NCI-H187 treated with DMSO at 0.1 percent for 48 hours (cell line): ENCODE measurements around the gene GULP1.

Experiments used
- DNase-seq: peaks from one replicate; lab custom pipeline; 2025; lab: John Stamatoyannopoulos, UW

The GULP1 gene

DNA sequence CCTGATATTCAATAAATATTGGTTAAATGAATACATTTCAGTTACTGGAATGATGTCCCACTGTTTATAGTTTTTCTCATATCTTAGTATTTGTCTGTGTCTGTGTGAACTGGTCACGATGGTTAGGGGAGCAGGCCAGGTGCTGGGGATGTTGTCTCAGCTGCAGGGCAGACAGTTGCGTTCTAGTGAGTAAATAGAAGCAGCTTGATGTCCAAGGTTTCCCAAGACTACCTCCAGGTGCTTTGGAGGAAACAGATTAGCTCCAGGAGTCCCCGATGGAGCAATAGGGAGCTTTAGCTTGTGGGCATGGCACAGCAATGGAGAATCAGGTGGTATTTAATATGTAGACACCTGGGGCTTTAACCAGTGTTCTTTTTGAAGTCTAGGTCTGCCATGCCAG lies 75.5 kb downstream of the GULP1 start:
- no peak for DNase-seq

DNA sequence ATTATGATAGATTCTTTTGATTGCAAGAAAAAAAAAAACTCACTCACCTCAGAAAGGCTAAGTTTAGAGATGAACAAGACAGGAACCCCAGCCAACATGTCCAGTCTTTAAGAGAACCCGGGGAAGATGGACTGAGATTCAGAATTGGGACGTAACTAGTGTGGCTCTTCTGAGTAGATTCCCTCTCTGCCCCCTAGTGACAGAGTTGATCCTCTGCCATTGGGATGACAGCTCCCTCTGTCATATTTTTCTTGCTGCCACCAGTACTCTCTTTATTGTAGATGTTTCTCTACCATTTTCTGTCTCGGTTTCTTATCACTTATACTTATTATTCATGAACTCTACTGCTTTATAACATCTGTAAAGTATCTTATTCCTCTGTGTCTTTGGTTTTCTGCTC lies 77.7 kb downstream of the GULP1 start:
- DNase-seq: no peak

DNA sequence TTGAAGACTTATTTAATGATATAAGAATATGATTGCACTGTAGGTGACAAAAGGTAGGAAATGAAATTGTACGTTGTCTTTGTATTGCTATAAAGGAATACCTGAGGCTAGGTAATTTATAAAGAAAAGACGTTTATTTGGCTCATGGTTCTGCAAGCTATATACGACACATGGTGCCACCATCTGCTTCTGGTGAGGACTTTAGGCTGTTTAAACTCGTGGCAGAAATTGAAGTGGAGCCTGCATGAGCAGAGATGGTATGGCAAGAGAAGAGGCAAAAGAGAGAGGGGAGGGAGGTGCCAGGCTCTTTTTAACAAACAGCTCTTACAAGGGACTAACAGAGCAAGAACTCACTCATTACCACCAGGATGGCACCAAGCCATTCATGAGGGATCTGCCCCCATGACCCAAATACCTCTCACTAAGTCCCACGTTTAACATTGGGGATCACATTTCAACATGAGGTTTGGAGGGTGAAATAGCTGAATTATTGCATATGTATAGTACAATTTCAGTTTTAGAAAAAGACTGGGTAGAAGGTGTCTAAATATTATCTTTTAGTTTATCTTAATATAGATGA lies 86.8 kb downstream of the GULP1 start:
- DNase-seq: no peak

DNA sequence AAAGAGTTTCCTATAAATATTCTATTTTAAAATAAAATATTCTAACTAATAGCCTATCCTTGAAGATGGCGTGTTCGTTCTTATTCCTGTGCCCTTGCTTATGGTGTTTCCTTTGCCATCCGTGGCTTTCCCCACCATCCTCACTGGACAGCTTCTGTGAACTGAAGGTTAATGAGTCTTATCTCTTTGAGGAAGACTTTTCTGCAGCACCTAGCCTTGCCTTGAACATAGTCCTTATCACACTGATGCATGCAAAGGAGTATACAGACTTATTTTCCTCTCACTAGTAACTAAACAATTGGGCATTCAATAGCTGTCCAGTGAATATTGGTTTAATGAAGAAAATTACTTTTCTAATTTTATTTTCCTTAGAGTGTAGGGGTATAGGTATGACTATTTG lies 88.1 kb downstream of the GULP1 start:
- no peak for DNase-seq

DNA sequence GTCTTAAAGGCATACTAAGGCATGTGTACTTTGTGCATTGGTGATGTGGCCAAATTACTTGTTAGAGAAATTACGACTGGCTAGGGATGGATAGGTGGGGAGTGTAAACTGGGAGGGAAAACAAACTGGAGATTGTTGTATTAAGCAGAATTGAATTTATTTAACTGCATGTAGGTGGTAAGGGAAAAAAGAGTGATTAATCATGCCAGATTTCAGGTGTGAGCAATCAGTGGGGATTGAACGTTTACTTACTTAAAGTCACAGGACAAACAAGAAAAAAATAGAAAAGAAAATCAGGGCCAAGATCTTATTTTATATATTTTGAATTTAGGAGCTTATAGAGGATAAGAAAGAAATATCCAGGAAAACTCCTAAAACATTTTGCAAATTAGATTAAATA lies 88.6 kb downstream of the GULP1 start:
- no peak for DNase-seq

DNA sequence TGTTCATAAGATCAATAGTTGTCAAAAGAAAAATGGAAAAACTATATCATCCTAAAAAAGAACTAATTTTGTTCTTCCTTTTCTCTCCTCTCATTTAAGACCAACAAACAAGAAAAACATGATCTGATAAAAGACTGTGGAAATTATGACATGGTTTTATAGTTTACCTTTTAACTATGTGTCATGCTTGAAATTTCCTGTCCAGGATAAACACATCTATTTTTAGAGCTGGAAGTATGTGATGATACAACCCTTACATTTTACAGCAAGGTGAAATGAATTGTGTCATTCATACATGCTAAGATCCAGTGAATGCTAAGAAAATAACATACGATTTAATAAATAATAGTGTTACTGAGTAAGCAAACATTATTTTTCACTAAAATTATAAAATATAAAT lies 89.9 kb downstream of the GULP1 start:
- no peak for DNase-seq

DNA sequence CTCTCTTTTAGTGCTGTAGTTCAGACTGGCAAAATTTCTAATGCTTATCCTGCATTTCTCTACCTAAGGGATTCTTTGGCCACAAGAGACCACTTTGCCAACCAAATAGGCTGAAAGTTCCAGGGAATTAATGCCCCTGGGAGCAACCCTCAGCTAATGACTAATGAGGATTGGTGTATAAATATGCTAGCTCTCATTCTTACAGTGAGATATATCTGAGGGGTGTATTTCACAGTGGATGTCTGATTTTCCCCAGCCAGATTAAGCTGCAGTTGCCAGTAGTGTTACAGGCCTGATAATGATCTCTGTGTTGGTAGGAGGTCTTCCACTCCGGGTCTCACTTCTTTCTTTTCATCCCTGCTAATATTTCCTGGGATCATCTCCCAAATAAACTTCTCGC lies 90.4 kb downstream of the GULP1 start:
- no peak for DNase-seq

DNA sequence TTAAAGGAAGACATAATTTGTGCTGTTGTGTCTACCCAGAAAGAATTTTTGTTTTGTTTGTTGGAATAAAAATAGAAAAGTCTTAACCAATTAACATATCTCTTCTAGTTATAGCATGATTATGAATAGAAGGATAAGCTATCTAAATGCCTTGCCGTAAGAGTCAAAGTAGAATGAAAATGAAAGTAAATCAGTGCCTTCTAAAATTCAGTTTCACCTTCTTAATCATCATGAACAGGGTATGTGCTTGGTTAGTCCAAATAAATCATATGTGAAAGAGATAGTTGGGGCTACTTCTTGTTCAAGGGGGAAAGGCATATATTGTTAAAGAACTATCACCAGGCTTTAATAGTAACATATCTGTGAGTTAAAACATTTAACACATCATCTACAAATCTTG lies 91.5 kb downstream of the GULP1 start:
- no peak for DNase-seq

DNA sequence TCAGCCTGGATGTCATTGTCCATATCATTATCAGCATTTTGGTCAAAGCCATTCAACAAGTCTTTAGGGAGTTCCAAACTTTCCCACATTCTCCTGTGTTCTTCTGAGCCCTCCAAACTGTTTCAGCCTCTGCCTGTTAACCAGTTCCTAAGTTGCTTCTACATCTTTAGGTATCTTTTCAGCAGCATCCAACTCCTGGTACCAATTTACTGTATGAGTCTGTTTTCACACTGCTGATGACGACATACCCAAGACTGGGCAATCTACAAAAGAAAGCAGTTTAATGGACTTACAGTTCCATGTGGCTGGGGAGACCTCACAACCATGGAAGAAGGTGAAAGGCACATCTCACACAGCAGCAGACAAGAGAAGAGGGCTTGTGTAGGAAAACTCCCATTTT lies 94.2 kb downstream of the GULP1 start:
- no peak for DNase-seq

DNA sequence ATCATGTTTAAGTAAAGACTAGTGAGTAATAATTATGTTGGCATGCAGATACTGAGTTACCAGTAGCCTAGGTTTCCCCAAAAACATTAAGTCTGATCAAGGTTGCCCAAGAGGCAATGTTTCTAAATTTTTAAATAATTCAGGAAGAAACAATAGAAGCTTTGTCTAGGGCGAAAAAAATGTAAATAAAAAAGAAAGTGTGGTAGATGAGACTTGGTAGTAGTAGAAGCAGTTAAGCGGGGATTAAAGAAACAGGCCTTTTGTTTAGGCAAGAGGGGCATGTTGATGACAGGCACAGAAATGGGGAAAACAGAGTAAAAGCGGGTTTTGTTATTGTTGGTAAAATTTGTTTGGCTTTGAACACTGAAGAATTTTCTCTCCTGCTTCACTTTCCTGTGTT lies 97.2 kb downstream of the GULP1 start:
- DNase-seq: no peak

DNA sequence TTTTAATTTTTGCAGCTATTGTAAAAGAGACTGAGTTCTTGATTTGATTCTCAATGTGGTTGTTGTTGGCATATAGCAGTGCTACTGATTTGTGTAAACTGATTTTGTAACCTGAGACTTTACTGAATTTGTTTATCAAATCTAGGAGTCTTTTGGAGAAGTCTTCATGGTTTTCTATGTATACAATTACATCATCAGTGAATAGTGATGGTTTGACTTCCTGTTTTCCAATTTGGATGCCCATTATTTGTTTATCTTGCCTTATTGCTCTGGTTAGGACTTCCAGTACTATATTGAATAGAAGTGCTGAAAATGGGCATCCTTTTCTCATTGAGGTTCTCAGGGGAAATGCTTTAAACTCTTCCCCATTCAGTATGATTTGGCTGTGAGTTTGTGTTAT lies 99.7 kb downstream of the GULP1 start:
- no peak for DNase-seq

DNA sequence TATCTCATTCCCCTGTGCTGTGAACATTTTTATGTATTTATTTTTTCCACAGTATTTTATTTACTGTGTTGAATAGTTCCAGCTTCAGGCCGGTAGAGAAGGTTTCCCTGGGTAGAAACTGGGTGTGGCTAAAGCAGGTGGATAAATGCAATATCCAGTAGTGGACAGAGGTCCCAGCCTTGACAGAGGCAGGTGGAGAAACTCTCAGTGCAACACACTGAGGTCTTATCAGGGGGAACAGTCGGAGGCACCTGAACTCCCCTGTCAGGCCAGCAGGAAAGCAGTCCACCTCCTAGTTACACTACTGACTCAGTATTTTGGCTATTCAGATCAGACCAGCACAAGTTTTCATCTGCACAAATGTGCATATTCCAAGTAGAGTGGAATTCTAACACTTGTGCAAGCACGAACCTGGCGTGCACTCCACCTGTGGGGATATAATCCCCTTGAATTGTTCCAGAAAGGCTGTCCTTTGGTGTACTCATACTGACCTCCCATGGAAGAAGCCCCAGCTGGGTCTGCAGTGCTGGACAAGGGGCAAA lies 103.3 kb downstream of the GULP1 start:
- no peak for DNase-seq

DNA sequence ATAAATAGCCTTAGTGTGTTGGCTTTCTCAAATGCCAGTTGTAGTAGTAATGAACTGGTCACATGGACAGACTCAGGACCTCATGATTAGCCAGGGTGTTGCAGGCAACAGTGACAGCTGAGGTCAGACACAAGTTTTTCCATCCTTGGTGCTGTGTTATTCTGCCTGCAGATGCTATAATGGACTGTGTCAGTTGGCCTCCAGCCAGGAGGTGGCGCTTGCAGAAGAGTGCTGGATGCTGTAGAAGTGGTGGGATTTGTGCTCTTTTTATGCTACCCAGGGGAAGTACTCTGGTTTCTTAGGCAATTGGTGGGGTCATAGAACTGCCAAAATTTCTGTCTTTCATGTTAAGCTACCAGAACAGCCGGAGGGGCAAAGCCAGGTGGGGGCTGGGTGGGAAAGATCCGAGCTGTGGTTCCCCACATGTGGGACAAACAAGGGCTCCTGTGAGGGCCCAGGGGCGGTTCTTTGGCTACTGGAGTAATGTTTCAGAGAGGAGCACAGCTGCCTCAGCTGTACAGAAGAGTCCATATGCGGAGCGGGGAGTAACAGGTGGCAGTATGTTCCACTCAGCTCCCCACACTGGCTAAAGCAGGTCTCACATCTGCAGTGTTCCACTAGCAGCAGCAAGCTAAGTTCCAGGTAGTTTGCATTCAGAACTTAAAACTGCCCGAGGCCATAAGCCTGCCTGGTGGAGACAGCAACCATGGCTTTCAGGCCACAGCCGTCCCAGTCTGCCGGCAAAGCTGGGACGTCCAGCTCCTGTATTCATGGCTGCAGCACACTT lies 104.4 kb downstream of the GULP1 start:
- no peak for DNase-seq

DNA sequence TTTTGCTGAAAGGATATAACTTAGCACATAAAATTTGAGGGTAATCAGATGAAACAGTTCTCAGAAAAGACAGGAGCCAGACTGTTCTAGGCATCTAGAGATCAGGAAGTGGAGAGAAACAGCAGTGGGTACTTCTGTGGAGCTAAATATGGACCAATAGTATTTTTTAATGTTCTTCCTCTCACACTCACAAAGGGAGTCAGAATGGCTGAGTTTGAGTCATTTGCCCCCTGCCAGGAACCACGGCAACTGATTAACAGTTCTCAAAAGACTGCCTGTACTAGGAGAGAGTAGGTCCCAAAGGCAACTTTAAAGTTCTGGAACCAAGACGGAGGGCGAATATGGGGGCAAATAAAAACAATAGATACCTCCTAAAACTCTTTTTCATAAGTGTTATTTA lies 107.5 kb downstream of the GULP1 start:
- DNase-seq: no peak

DNA sequence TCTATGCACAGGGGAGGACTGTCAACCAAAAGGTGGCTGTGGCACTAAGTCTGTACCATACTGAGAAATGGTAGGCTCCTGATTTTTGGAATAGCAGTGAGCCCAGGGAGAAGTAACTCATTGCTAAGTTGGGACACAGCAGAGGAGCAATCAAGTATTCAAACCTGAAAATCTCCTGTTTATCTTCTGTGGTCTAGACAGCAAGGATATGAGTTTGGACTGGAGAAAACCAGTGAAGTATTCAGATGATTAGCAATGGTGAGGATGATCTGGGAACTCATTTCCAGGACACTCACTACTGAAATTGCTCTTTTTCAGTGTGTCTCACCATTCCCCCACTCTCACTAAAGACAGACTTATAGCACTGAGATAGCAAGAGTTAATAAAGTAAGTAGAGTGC lies 112.0 kb downstream of the GULP1 start:
- no peak for DNase-seq

DNA sequence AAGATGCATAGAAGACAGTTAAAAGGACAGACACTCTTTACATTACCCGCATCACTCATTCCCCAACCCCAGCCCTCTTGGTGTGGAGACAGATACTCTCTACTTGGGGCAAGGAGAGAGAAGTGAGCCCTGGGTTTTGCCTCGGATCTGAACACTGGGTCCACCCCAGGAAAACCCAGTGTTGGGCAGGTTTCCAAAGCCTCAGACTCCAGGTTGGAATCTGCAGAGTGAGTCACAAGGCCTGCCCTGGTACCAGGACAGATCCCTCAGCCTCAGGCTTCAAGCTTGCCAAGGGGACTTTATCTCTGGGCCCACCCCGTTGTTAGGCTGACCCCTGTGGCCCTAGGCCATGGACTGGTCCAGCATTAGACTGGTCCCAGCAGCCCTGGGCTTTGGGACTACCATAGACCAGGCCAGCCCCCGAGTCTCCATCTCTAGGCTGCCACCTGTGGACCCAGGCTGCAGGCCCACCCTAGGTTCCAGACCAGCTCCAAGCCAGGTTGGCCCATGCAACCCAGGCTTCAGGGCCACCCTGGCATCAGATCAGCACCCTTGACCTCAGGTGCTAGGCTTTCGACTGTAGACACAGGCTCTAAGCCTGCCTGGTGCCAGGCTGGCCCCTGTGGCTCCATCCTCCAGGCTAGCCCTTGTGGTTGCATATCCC lies 112.8 kb downstream of the GULP1 start:
- DNase-seq: no peak

DNA sequence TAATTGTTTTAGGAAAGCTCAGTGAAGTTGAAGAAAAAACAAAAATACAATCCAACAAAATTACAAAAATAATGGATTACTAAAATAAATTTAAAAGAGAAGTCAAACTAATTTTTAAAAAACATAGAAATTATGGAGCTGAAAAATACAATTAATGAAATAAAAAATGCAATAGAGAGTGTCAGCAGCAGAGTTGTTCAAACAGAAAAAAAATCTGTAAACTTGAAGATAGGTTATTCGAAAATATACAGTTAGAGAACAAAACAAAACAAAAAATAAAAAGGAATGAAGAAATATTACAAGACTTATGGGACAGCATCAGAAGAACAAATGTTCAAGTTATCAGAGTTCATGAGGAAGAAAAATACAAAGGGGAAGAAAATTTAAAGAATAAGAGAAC lies 114.7 kb downstream of the GULP1 start:
- no peak for DNase-seq

DNA sequence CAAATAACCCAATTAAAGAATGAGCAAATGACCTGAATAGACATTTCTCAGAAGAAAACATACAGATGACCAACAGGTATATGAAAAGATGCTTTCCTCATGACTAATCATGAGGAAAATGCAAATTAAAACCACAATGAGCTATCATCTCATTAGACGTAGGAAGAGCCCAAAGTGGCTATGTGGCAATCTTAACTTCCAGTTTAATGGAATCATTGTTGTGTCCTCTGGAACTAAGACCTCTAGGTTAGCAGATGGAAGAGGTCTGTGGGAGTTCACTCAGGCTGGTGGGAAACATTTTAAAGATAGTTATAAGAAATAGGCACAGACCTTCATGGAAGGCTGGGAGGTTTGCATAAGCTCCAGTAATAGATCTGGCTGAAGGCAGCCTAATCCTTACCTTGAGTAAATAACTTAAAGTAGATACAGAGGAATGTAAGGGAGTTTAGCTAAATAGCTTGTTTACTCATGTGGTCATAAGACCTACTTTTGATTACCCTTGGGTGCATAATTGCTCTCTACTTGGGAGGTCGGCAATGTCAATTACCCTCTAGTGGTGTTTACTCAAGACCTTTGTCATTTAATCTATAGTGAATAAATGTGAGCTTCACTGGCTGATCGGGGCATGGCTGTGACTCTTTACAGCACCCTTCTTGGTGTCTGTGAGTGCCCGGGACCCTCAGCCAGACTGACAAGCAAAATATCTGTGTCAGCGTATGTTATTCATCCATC lies 119.0 kb downstream of the GULP1 start:
- DNase-seq: no peak

DNA sequence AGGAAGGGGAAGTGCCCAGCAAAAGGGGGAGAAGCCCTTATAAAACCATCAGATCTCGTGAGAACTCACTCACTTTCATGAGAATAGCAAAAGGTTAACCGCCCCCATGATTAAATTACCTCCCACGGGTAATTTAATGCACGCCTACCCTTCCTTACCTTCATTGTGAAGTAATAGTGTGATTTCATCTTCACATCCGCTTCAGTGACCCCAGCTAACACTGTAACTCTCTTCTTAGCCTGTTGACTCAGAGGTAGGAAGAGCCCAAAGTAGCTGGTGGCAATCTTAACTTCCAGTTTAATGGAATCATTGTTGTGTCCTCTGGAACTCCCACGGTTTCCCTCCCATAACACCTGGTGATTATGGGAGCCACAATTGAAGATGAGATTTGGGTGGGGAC lies 120.5 kb downstream of the GULP1 start:
- no peak for DNase-seq

DNA sequence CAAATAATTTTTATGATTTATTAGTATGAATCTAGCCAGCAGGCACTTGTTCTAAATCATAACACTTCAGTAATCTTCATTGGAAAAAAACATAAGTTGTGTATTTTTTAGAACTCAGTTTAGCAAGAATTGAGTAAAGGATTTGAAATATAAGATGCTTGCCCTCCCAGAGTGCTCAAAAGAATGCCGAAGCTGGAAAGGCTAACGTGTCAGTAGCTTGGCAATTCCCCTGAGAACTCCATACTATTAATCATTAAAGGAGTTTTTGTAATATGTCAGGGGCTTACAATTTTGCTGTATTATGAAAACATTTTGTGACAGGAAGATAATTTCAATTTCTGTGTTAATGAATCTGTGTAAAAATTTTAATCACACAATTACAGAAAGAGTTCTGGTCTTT lies 122.7 kb downstream of the GULP1 start:
- no peak for DNase-seq

DNA sequence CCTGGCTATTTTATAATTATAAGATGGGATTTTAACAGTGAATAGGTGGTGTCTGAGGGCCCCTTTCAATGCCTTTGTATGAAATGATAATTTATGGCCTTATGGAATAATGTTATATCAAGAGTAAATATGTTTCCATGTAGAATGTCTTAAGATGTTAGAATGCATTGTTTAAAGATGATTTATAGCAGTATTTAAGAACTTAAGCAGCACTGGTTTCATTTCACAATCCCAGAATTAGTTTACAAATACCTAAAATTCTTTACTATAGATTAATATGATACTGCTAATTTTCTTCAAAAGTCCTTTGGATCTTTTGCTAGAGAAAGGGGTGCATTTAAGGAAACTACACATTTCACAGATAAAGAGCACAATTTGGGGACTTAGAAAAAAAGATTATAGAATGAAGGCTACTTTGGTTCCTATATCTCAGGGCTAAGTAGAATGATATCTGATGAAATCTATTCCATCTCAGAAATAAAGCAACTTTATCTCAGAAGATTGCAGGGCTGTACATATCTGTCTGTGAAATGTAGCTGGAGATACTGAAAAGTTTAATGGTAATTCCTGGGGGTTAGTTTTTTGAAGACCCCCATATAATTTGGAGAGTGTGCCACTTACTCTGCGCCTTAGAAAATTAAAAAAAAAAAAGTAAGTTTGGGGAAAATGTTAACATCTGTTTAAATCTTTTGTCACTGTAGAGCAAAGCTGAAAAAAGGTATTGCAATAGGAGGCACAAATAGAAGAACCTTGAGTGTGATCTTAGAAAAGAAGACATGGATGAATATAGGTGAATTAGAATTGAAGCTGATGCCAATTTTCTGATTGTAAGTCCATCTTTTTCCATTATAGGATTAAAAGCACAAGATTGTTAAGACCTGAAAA lies 123.4 kb downstream of the GULP1 start:
- DNase-seq: no peak

DNA sequence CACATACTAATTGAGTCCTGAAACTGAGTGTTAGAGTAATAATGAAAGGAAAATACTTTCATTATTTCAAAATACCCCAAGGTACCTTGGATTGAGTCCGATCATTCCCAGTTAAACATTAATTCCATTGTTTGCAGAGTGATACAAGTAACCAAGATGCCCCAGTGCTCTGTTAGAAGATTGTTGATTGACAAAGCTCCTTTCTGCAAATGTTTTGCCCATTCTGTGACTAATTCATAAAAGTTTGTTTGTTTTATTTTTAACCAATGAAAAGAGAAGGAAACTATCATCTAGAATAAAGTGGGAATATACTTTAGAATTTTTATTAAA lies 124.0 kb downstream of the GULP1 start:
- no peak for DNase-seq
